PC-9 (cell line): ENCODE data around the gene C2CD2. TPM values are rescaled to one million over a fixed set of nuclear protein-coding genes. Genes with fewer than 3 reads are reported as not detected.

ENCODE experiments used
- BruUV-seq: library from RNA; stranded (reverse); fragments of 400-500 nt; replicated peaks from 2 replicates; lab custom pipeline; 2021; lab: Mats Ljungman, UMichigan
- CTCF ChIA-PET: fragments of 300-600 bp; sonication (Branson Sonifier 250); formaldehyde crosslinking; loops from one replicate; lab custom pipeline; 2022; ENCODE audit warnings: antibody characterized with exemption; lab: Charles Lee
- POLR2A ChIA-PET: fragments of 300-600 bp; sonication (Branson Sonifier 250); formaldehyde crosslinking; loops from one replicate; lab custom pipeline; 2022; ENCODE audit warnings: antibody characterized with exemption; ENCODE audit not compliant: unreplicated experiment; lab: Charles Lee
- DNase-seq, 2 experiments: peaks; one replicate each; pipeline versions ENCODE4 v3.0.0 to v3.0.0-alpha.2; 2015 to 2022; ENCODE audit warnings: mixed read lengths in 1 of 2
- H2AFZ ChIP-seq: fragments of 200-600 bp; sonication (generic); 2 replicates; pipeline ENCODE4 v1.8.1; 2017; ENCODE audit warnings: antibody characterized with exemption
- H3F3A ChIP-seq: fragments of 200-600 bp; sonication (generic); 2 replicates; pipeline ENCODE4 v1.8.1; 2017; ENCODE audit warnings: antibody characterized with exemption, mild to moderate bottlenecking, low read depth; ENCODE audit not compliant: insufficient read depth
- H3K27ac ChIP-seq: fragments of 200-600 bp; sonication (generic); 2 replicates; pipeline ENCODE4 v1.6.1; 2016; ENCODE audit warnings: mixed run types
- H3K27me3 ChIP-seq: fragments of 200-600 bp; sonication (generic); 2 replicates; pipeline ENCODE4 v1.6.1; 2016; ENCODE audit warnings: low read depth, mixed run types; ENCODE audit not compliant: insufficient read depth
- H3K36me3 ChIP-seq: fragments of 200-600 bp; sonication (generic); 2 replicates; pipeline ENCODE4 v1.6.1; 2016; ENCODE audit warnings: low read depth, mixed run types
- H3K4me1 ChIP-seq: fragments of 200-600 bp; sonication (generic); replicated peaks from 2 replicates; pipeline ENCODE4 v1.6.1; 2016; ENCODE audit warnings: mixed run types; ENCODE audit not compliant: insufficient read depth
- H3K4me2 ChIP-seq: fragments of 200-600 bp; sonication (generic); 2 replicates; pipeline ENCODE4 v1.6.1; 2017; ENCODE audit warnings: mixed run types
- H3K4me3 ChIP-seq: fragments of 200-600 bp; sonication (generic); 2 replicates; pipeline ENCODE4 v1.6.1; 2016; ENCODE audit warnings: mixed run types
- H3K79me2 ChIP-seq: fragments of 200-600 bp; sonication (generic); 2 replicates; pipeline ENCODE4 v1.6.1; 2017; ENCODE audit warnings: low read depth, mixed run types
- H3K9me2 ChIP-seq: fragments of 200-600 bp; sonication (generic); 2 replicates; pipeline ENCODE4 v1.8.1; 2017; ENCODE audit warnings: mild to moderate bottlenecking; ENCODE audit not compliant: insufficient read depth
- H3K9me3 ChIP-seq: fragments of 200-600 bp; sonication (generic); 2 replicates; pipeline ENCODE4 v1.8.1; 2016; ENCODE audit warnings: low read depth; ENCODE audit not compliant: insufficient read depth
- H4K20me1 ChIP-seq: fragments of 200-600 bp; sonication (generic); 2 replicates; pipeline ENCODE4 v1.8.1; 2017; ENCODE audit not compliant: insufficient read depth
- EZH2 ChIP-seq: fragments of 200-600 bp; sonication (generic); IDR thresholded peaks from 2 replicates; pipeline ENCODE4 v1.8.0; 2017; ENCODE audit warnings: antibody characterized with exemption, low read depth
- intact Hi-C: fragments of 100-400 bp; cut with micrococcal nuclease; formaldehyde crosslinking; loops from one replicate; pipeline ENCODE4 v1.10.0; 2022; ENCODE audit not compliant: unreplicated experiment
- total RNA-seq: library from RNA; stranded (reverse); gene quantifications from 2 replicates; pipeline ENCODE4 v1.2.3, GENCODE V29; 2021
- TF ChIP-seq, protein P1 (sequence below): fragments of 200-600 bp; sonication (generic); conservative IDR thresholded peaks from 2 replicates; pipeline ENCODE4 v1.6.1; 2017; ENCODE audit warnings: mixed run types, antibody characterized with exemption, mild to moderate bottlenecking, moderate library complexity

Gene C2CD2
- total RNA-seq, 1 experiment from 2014 or later: 26.8 TPM

DNA sequence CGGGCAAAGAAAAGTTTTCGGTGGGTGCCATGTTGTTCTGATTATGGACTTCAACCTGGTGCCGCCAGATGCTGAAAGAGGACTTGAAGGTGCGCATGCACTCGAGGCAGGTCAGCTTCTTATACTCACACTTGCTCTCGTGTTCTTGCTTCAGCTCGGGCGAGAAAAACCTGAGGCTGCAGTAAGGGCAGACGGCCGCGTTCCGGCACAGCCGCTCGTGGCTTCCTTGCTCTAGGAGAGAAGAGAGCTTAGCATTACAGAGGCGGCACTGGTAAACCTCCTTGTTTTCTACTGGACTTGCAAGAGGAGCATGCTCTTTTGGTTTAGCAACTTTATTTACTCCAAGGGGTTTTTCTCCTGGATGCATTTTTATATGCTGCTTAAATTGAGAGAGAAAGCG lies 37.8 kb upstream of the C2CD2 start:
- H3K4me1 ChIP-seq: no peaks in the 10 kb centered on the region
- H2AFZ ChIP-seq: no peak overlapping the region
- no peak for DNase-seq
- no peak for TF ChIP-seq EZH2
- TF ChIP-seq, protein P1, sequence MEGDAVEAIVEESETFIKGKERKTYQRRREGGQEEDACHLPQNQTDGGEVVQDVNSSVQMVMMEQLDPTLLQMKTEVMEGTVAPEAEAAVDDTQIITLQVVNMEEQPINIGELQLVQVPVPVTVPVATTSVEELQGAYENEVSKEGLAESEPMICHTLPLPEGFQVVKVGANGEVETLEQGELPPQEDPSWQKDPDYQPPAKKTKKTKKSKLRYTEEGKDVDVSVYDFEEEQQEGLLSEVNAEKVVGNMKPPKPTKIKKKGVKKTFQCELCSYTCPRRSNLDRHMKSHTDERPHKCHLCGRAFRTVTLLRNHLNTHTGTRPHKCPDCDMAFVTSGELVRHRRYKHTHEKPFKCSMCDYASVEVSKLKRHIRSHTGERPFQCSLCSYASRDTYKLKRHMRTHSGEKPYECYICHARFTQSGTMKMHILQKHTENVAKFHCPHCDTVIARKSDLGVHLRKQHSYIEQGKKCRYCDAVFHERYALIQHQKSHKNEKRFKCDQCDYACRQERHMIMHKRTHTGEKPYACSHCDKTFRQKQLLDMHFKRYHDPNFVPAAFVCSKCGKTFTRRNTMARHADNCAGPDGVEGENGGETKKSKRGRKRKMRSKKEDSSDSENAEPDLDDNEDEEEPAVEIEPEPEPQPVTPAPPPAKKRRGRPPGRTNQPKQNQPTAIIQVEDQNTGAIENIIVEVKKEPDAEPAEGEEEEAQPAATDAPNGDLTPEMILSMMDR: no peak
- H3K36me3 ChIP-seq: peaks cover 9% of the 10 kb centered on the region; the same call in 1 of the 2 replicates
- ChIA-PET POLR2A (no interaction called here), CTCF (no interaction called here)
- H3K79me2 ChIP-seq: no peaks in the 10 kb centered on the region
- H3K27ac ChIP-seq: no peak overlapping the region
- H3K9me3 ChIP-seq: no peaks in the 10 kb centered on the region
- no peaks in the 10 kb centered on the region for H3F3A ChIP-seq
- no TSS peak for BruUV-seq
- H3K27me3 ChIP-seq: no peaks in the 10 kb centered on the region
- no peaks in the 10 kb centered on the region for H3K9me2 ChIP-seq
- H3K4me3 ChIP-seq: no peak overlapping the region
- intact Hi-C loops: no loop called here
- no peaks in the 10 kb centered on the region for H4K20me1 ChIP-seq
- H3K4me2 ChIP-seq: no peak overlapping the region

DNA sequence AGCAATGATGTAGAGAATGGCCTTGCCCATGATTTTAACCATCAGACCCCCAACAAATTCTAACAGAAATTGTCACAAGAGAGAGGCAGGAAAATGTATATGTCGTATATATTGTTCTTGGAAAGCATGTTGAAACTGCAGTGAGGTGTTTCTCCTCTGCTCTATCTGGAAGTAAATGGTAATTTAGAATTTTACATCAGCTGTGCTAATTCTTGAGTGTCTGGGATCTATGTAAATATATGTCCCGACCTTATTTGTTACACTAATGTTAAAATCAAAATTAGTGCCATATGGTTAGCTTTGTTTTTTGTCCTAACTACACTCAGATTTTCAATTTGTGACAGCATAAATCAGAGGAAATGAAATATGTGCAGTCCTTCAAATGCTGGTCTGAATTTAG lies 35.9 kb upstream of the C2CD2 start:
- Histone ChIP-seq H3K4me2 (no peak overlapping the region), H2AFZ (no peak overlapping the region), H4K20me1 (no peaks in the 10 kb centered on the region), H3K27ac (no peak overlapping the region), H3K9me3 (no peaks in the 10 kb centered on the region), H3K79me2 (no peaks in the 10 kb centered on the region), H3K27me3 (no peaks in the 10 kb centered on the region), H3F3A (no peaks in the 10 kb centered on the region), H3K36me3 (peaks cover 9% of the 10 kb centered on the region; the same call in 1 of the 2 replicates), H3K9me2 (no peaks in the 10 kb centered on the region), H3K4me3 (no peak overlapping the region), H3K4me1 (no peaks in the 10 kb centered on the region)
- TF ChIP-seq EZH2: no peak
- TF ChIP-seq, protein P1: no peak
- ChIA-PET POLR2A (no interaction called here), CTCF (no interaction called here)
- no peak for DNase-seq
- BruUV-seq: no TSS peak
- intact Hi-C loops: no loop called here

DNA sequence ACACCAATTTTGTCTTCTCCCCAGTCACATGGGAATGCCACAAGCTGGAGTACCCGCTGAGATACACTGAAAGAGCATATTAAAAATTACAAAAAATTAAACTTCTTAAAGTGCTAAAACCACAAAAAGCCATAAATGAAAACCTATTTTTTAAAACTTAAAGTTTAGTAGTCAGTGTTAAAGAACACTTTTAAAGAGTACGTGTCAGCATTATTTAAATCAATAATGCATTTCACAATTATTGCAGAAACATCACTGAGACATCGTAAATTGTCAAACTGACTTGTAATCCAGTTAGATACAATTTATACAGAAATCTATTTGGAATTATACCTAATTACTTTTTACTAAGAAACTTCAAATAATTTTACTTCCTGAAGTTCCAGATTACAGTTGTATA lies 33.5 kb upstream of the C2CD2 start:
- intact Hi-C loops: no loop called here
- CTCF ChIA-PET: interaction anchor here (0.5 kb wide), 1 partner anchor 191 kb away, joined by 5 read pairs; no protein-coding TSS in a partner anchor

More for the DNA sequence above, 33.5 kb upstream of the C2CD2 start:
- Histone ChIP-seq H3F3A (no peaks in the 10 kb centered on the region), H2AFZ (no peak overlapping the region), H3K9me2 (no peaks in the 10 kb centered on the region), H3K27ac (no peak overlapping the region), H3K27me3 (no peaks in the 10 kb centered on the region), H3K9me3 (no peaks in the 10 kb centered on the region), H3K36me3 (no peaks in the 10 kb centered on the region; the same call in 1 of the 2 replicates), H3K4me2 (no peak overlapping the region), H3K4me3 (no peak overlapping the region), H3K4me1 (no peaks in the 10 kb centered on the region), H3K79me2 (no peaks in the 10 kb centered on the region), H4K20me1 (no peaks in the 10 kb centered on the region)
- no TSS peak for BruUV-seq
- TF ChIP-seq EZH2: no peak
- TF ChIP-seq, protein P1: no peak
- POLR2A ChIA-PET: no interaction called here
- DNase-seq: no peak
